Heart left ventricle (tissue), 16 donors: ENCODE results near the gene WNT16. TPM values are rescaled to one million over a fixed set of nuclear protein-coding genes. Genes with fewer than 3 reads are reported as not detected.

Experiments
- ATAC-seq, 4 donors: fragments of 200-7000 bp; cut with Tn5 transposase; one replicate each; pipeline ENCODE4 v1.9.1; 2020 to 2022; ENCODE audit warnings: moderate library complexity in 4 of 4, mild to moderate bottlenecking in 3 of 4, moderate number of reproducible peaks in 1 of 4
- DNase-seq, 5 donors: peaks; one replicate each; pipeline ENCODE4 v3.0.0-alpha.2; 2020
- H3K27ac ChIP-seq, 12 donors: fragments of 200-600 bp; sonication (generic) in 4 of 12; one replicate each; pipeline versions ENCODE4 v1.5.0 to v1.8.0; 2016 to 2022; ENCODE audit warnings: mild to moderate bottlenecking in 2 of 12
- H3K27me3 ChIP-seq, 9 donors: fragments of 200-600 bp; sonication (generic) in 2 of 9; one replicate each; pipeline versions ENCODE4 v1.5.1 to v1.8.0; 2016 to 2022; ENCODE audit warnings: mild to moderate bottlenecking in 3 of 9
- H3K36me3 ChIP-seq, 9 donors: fragments of 200-600 bp; sonication (generic) in 2 of 9; one replicate each; pipeline versions ENCODE4 v1.5.0 to v1.8.0; 2018 to 2022; ENCODE audit warnings: mild to moderate bottlenecking in 2 of 9
- H3K4me1 ChIP-seq, 12 donors: fragments of 200-600 bp; sonication (generic) in 4 of 12; one replicate each; pipeline versions ENCODE4 v1.5.0 to v1.8.0; 2016 to 2022; ENCODE audit warnings: mild to moderate bottlenecking in 3 of 12
- H3K4me3 ChIP-seq, 12 donors: fragments of 200-600 bp; sonication (generic) in 4 of 12; one replicate each; pipeline versions ENCODE4 v1.5.0 to v1.8.0; 2017 to 2022; ENCODE audit warnings: mild to moderate bottlenecking in 9 of 12, moderate library complexity in 4 of 12
- H3K9me3 ChIP-seq, 12 donors: fragments of 200-600 bp; sonication (generic) in 4 of 12; one replicate each; pipeline versions ENCODE4 v1.5.0 to v1.8.0; 2016 to 2022; ENCODE audit warnings: mild to moderate bottlenecking in 1 of 12
- POLR2A ChIP-seq, 2 donors: fragments of 450-650 bp; IDR thresholded peaks; one replicate each; pipeline ENCODE4 v1.6.1; 2017; ENCODE audit warnings: antibody characterized with exemption in 2 of 2, mild to moderate bottlenecking in 2 of 2, moderate library complexity in 2 of 2
- WGBS, 4 donors: extraction: QIAGEN DNeasy Blood & Tissue Kit in 2 of 4; methylation state at CpG; one replicate each; pipeline versions ENCODE4 v1.1.5 to v1.1.7; 2013 to 2018; 5-methylcytosine and 5-hydroxymethylcytosine counted together
- intact Hi-C, 10 donors: fragments of 100-400 bp; cut with DNase I; formaldehyde crosslinking; loops; one replicate each; pipeline versions ENCODE4 v1.11.1 to v1.14.2; 2022
- polyA plus RNA-seq, 2 donors: library from polyadenylated mRNA; stranded (reverse); fragments of 200-250 nt; gene quantifications; one replicate each; pipeline ENCODE4 v1.2.3, GENCODE V29; 2013
- total RNA-seq, 9 donors: library from RNA; depleted of rRNA in 2 of 9; stranded (reverse); fragments of >200 nt in 2 of 9; fragmentation: NEBNext Ultra II Directional in 3 of 9; extraction: Animal tissue kit (Norgen Biotek cat#: 25700) in 3 of 9; gene quantifications; one replicate each; pipeline versions ENCODE4 v1.1.0 to v1.2.4, GENCODE V29; 2016 to 2023
- TF ChIP-seq, protein P1 (sequence below), 12 donors: fragments of 200-600 bp; sonication (generic) in 4 of 12; IDR thresholded peaks; one replicate each; pipeline versions ENCODE4 v1.5.0 to v1.8.0; 2018 to 2022; ENCODE audit warnings: antibody characterized with exemption in 12 of 12, mild to moderate bottlenecking in 5 of 12
- donor health status: ischemic (EF 13 %, LVEDD 7.1; RV severe dilation, severe dysfunction).
- donor health status: healthy with polysubstance abuse.
- donor health status: DM: no; HTN: yes; CAD: no.
- donor health status: DM: no; HTN: no; CAD: no.
- donor health status: ischemic (EF 25% LVEDD 6.9; RV normal size, moderate dysfunction).
- donor health status: ischemic (EF 25% LVEDD 5.7; RV mildly dilated, moderate dysfunction).
- donor health status: healthy.
- donor health status: DM: yes; HTN: yes; CAD: no.
- donor health status: ischemic (EF 35%, LVEDD 5.7; RV mildly dilated, moderate dysfunction).
- donor health status: nonischemic (EF 11% LVEDD 7.7; RV severe dilation, severe dysfunction).
- donor health status: DM: yes; HTN: yes; CAD: no.
- donor health status: PGD.
- donor health status: ischemic (EF 29% LVEDD 5.4; RV normal size, mild dysfunction).
- donor health status: nonischemic (EF 23%, LVEDD 6.1; RV moderate dilation, normal function).

WNT16 gene
- total and polyA plus RNA-seq, 11 donors, result 0.19 TPM; not detected in 10

DNA sequence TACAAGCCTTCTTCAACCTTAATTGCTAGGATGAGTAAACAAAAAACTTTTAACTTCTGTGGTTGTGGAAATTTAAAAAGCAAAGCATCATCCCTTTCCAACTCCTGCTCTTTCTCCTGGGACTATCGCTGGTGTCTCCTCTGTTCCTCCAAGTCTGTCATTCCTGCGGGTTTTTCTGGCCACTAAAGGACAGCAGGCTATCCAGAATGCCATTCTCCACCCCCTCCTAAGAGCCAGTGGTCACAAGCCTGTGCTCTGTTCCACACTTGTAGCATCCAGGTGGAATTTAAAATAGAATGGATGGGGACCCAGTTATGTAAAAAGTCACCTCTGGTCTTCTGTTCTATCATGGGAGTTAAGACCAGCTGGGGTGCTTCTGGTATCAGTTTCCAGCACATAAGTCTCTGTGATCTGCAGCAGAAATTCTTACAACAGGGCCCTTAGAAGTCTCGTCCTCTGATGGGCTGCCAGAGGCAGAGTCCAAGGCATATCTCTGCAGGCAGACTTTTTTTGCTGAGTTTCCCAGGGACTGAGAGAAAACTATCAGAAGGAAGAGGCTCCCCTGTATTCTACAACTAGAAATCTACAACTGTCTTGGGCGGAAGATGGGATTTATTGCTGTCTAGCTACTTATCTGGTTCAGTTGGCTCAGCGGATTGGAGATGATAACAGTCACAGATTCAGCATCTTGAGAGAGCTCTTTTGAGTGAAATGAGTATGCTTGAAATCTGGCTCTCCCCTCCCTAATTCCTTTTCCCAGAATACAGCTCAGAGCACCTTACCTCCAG, 5.1 kb upstream of the WNT16 start:
- no peak for DNase-seq
- H3K9me3 ChIP-seq, result no peaks in the 10 kb centered on the region
- H3K4me3 ChIP-seq, result no peak overlapping the region
- H3K27me3 ChIP-seq, result peaks cover 0 to 19% (median 9%) of the 10 kb centered on the region in 9 donors
- no peaks in the 10 kb centered on the region for H3K36me3 ChIP-seq
- peaks cover 0 to 3% (median 0%) of the 10 kb centered on the region in 12 donors for H3K4me1 ChIP-seq
- TF ChIP-seq, protein P1, sequence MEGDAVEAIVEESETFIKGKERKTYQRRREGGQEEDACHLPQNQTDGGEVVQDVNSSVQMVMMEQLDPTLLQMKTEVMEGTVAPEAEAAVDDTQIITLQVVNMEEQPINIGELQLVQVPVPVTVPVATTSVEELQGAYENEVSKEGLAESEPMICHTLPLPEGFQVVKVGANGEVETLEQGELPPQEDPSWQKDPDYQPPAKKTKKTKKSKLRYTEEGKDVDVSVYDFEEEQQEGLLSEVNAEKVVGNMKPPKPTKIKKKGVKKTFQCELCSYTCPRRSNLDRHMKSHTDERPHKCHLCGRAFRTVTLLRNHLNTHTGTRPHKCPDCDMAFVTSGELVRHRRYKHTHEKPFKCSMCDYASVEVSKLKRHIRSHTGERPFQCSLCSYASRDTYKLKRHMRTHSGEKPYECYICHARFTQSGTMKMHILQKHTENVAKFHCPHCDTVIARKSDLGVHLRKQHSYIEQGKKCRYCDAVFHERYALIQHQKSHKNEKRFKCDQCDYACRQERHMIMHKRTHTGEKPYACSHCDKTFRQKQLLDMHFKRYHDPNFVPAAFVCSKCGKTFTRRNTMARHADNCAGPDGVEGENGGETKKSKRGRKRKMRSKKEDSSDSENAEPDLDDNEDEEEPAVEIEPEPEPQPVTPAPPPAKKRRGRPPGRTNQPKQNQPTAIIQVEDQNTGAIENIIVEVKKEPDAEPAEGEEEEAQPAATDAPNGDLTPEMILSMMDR (IDR thresholded peaks at IDR 0.05), result no peak
- TF ChIP-seq POLR2A (IDR thresholded peaks at IDR 0.05), result no peak
- no peak for ATAC-seq
- H3K27ac ChIP-seq, result no peak overlapping the region
- 48 to 53% (median 52%) methylated on average over 5 of the region's 5 CpGs for WGBS, 4 donors
- intact Hi-C loops, result no loop called here

- intact Hi-C loops, result no loop called here
- ATAC-seq (no peak), DNase-seq (no peak)
- 72 to 81% (median 77%) methylated on average over 5 of the region's 5 CpGs for WGBS, 4 donors
- TF ChIP-seq POLR2A (IDR thresholded peaks at IDR 0.05), result no peak
- TF ChIP-seq, protein P1 (IDR thresholded peaks at IDR 0.05), result no peak
- peaks cover 0 to 25% (median 14%) of the 10 kb centered on the region in 12 donors for H3K4me1 ChIP-seq
- no peak overlapping the region for H3K27ac ChIP-seq
- peaks cover 7 to 59% (median 46%) of the 10 kb centered on the region in 9 donors for H3K27me3 ChIP-seq
- no peaks in the 10 kb centered on the region for H3K36me3 ChIP-seq
- H3K4me3 ChIP-seq, result no peak overlapping the region
- H3K9me3 ChIP-seq, result no peaks in the 10 kb centered on the region
Observed at GRCh38 chr7:121327671-121328070, 1.1 kb upstream of the WNT16 start.

GRCh38 chr7:121329191-121330052, 622 bp downstream of the WNT16 start:
- H3K27me3 ChIP-seq, result peaks cover 7 to 72% (median 62%) of the 10 kb centered on the region in 9 donors
- peak overlapping the region; percentile 15 to 51 (median 41) for H3K4me3 ChIP-seq
- DNase-seq (peak in 1 of 5 donors; percentile 27), ATAC-seq (peak; percentile 15 to 39 (median 26))
- H3K9me3 ChIP-seq, result no peaks in the 10 kb centered on the region
- TF ChIP-seq, protein P1 (IDR thresholded peaks at IDR 0.05), result no peak
- no peak for TF ChIP-seq POLR2A (IDR thresholded peaks at IDR 0.05)
- whole genome bisulfite sequencing, 4 donors, result 2 to 3% (median 3%) methylated on average over 30 to 47 of the region's 47 CpGs
- H3K4me1 ChIP-seq, result peaks cover 0 to 25% (median 14%) of the 10 kb centered on the region in 12 donors
- intact Hi-C loops, result no loop called here
- H3K27ac ChIP-seq, result no peak overlapping the region
- no peaks in the 10 kb centered on the region for H3K36me3 ChIP-seq
